HUDEP-2 (cell line): ENCODE data around the gene SENP3.

Source experiments
- DNase-seq, 76 experiments: peaks; one replicate each; lab custom pipeline; 2025; ENCODE audit not compliant: unreplicated experiment in 76 of 76; lab: John Stamatoyannopoulos, UW

SENP3 gene

GRCh38 chr17:7561589-7562207, at the start of gene SENP3:
SENP3 (plus strand) TSS chr17:7561919; CDS start chr17:7563077, 1,158 bp downstream.
- peak in 65 of 76 experiments; percentile 23 to 91 (median 78) for DNase-seq

GRCh38 chr17:7512105-7512504, 49.6 kb upstream of the SENP3 start:
- no peak for DNase-seq

GRCh38 chr17:7512824-7513540, 48.7 kb upstream of the SENP3 start:
- no peak for DNase-seq

GRCh38 chr17:7513850-7514419, 47.8 kb upstream of the SENP3 start:
- DNase-seq = peak in 27 of 76 experiments; percentile 6 to 77 (median 46)

- DNase-seq = no peak
Measured at GRCh38 chr17:7515911-7516610, 45.7 kb upstream of the SENP3 start.

GRCh38 chr17:7523033-7523432, 38.7 kb upstream of the SENP3 start:
- DNase-seq = peak in 51 of 76 experiments; percentile 3 to 66 (median 30)

- no peak for DNase-seq
Measured at GRCh38 chr17:7528842-7529241, 32.9 kb upstream of the SENP3 start.

- DNase-seq = no peak
Measured at GRCh38 chr17:7530023-7530900, 31.5 kb upstream of the SENP3 start.

GRCh38 chr17:7538050-7538449, 23.7 kb upstream of the SENP3 start:
- DNase-seq = no peak

- DNase-seq = no peak
Measured at GRCh38 chr17:7538891-7539545, 22.7 kb upstream of the SENP3 start.

- no peak for DNase-seq
Measured at GRCh38 chr17:7541074-7541621, 20.6 kb upstream of the SENP3 start.

- DNase-seq = no peak
Measured at GRCh38 chr17:7544911-7545310, 16.8 kb upstream of the SENP3 start.

GRCh38 chr17:7548585-7549400, 12.9 kb upstream of the SENP3 start, which contains the start of gene TNFSF12:
TNFSF12 (plus strand) TSS chr17:7549058; CDS start chr17:7549154, 96 bp downstream.
- no peak for DNase-seq

GRCh38 chr17:7549401-7550055, 12.2 kb upstream of the SENP3 start:
- DNase-seq = peak in 1 of 76 experiments; percentile 8

- DNase-seq = no peak
Measured at GRCh38 chr17:7550344-7550743, 11.4 kb upstream of the SENP3 start.

- DNase-seq = no peak
Measured at GRCh38 chr17:7551396-7551795, 10.3 kb upstream of the SENP3 start.

- no peak for DNase-seq
Measured at GRCh38 chr17:7552621-7553051, 9.1 kb upstream of the SENP3 start.

GRCh38 chr17:7553356-7553755, 8.4 kb upstream of the SENP3 start:
- peak in 38 of 76 experiments; percentile 14 to 81 (median 38) for DNase-seq
